Endothelial cell of umbilical vein (primary cell): ENCODE measurements around the gene RAB5IF.

ENCODE experiments used
- CTCF ChIP-seq, 2 donors: IDR thresholded peaks; 1 replicate in 1 of 2; 2 replicates in 1 of 2; pipeline ENCODE4 v1.5.1; 2011; ENCODE audit warnings: low read length in 2 of 2, mild to moderate bottlenecking in 2 of 2, moderate library complexity in 2 of 2, control low read depth in 1 of 2, inconsistent platforms in 1 of 2, low read depth in 1 of 2; ENCODE audit not compliant: insufficient read depth in 1 of 2; ENCODE audit errors: extremely low read depth in 1 of 2
- EZH2 ChIP-seq: IDR thresholded peaks from 2 replicates; pipeline ENCODE4 v1.6.1; 2012; ENCODE audit warnings: borderline replicate concordance, low read depth, mild to moderate bottlenecking, moderate library complexity, low read length, inconsistent platforms; ENCODE audit not compliant: severe bottlenecking
- JUN ChIP-seq: IDR thresholded peaks from 2 replicates; pipeline ENCODE4 v1.6.1; 2011; ENCODE audit warnings: borderline replicate concordance, low read depth; ENCODE audit not compliant: insufficient read length, insufficient read depth
- MYC ChIP-seq: IDR thresholded peaks from one replicate; pipeline ENCODE4 v1.6.1; 2011; ENCODE audit warnings: mild to moderate bottlenecking, low read depth, low read length
- POLR2A ChIP-seq: IDR thresholded peaks from 2 replicates; pipeline ENCODE4 v1.6.1; 2012; ENCODE audit warnings: low read depth, mild to moderate bottlenecking, control low read depth, low read length
- POLR2AphosphoS5 ChIP-seq: IDR thresholded peaks from 2 replicates; pipeline ENCODE4 v1.6.1; 2012; ENCODE audit warnings: low read depth, mild to moderate bottlenecking, control low read depth, low read length, moderate library complexity; ENCODE audit not compliant: insufficient read depth
- TF ChIP-seq, protein P1 (sequence below): IDR thresholded peaks from 2 replicates; pipeline ENCODE4 v1.6.1; 2011; ENCODE audit not compliant: insufficient read depth, insufficient read length

DNA sequence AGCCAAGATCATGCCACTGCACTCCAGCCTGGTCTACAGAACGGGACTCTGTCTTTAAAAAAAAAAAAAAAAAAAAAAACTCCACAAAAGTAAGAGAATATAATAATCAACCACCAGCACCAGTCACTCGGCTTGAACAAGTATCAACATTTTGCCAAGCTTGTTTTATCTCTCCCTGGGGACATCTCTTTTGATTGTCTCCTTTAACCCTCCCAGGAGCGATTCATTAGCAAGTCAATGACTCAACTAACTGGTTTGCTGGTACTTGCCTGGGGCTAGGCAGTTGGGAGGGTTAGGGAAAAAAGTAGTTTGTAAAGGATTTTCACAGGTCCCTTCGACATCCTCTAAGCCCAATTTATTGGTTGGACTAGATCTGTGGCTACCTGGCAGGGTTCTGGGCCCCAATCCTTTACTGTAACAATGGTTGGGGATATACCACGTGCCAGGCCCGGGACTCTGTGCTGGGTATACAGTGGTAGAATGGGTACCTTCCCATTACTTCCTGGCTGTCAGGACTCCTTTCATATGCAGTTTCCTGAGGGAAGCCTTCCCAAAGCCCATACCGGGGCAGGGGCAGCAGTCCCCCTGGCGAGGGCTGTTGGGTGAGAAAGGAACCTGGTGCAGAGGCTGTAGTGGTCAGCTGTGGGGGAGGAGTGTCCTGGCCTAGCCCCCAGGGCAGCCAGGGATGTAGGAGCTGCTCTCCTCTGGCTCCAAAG, 20.0 kb upstream of the RAB5IF start:
- TF ChIP-seq CTCF (IDR thresholded peaks at IDR 0.05; ENCODE audit: extremely low read depth in 1 of 2, insufficient read depth in 1 of 2, low read depth in 1 of 2, low read length in 2 of 2) (no peak), POLR2A (no peak), POLR2AphosphoS5 (no peak), EZH2 (no peak), MYC (no peak), JUN (no peak)
- TF ChIP-seq, protein P1, sequence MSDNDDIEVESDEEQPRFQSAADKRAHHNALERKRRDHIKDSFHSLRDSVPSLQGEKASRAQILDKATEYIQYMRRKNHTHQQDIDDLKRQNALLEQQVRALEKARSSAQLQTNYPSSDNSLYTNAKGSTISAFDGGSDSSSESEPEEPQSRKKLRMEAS, result no peak
